HL-60 (cell line): ENCODE data around the gene DSPP.

Source experiments
- CTCF ChIP-seq: IDR thresholded peaks from one replicate; pipeline ENCODE4 v1.5.1; 2011; ENCODE audit warnings: low read length, control low read depth, inconsistent platforms; ENCODE audit not compliant: insufficient read depth
- GABPA ChIP-seq: IDR thresholded peaks from 2 replicates; pipeline ENCODE4 v1.6.1; 2012; ENCODE audit warnings: low read depth
- POLR2AphosphoS5 ChIP-seq: IDR thresholded peaks from 2 replicates; pipeline ENCODE4 v1.6.1; 2012; ENCODE audit warnings: low read depth
- REST ChIP-seq: IDR thresholded peaks from 2 replicates; pipeline ENCODE4 v1.6.1; 2012; ENCODE audit warnings: low read depth; ENCODE audit not compliant: insufficient replicate concordance
- SPI1 ChIP-seq: IDR thresholded peaks from 2 replicates; pipeline ENCODE4 v1.6.1; 2012; ENCODE audit warnings: low read depth, mild to moderate bottlenecking, borderline replicate concordance

- TF ChIP-seq CTCF, result no peak
- no peak for TF ChIP-seq POLR2AphosphoS5
- TF ChIP-seq REST, result no peak
- no peak for TF ChIP-seq GABPA
- TF ChIP-seq SPI1, result no peak
These were observed 14.0 kb downstream of the DSPP start for GRCh38 chr4:87622303-87622702.
